GM18508 (cell line): ENCODE results near the gene CXorf66.
"Not testable (repeated sequence)": the region's sequence is repeated elsewhere in the genome, so short reads cannot be mapped to it uniquely, and the experiment has no call there.

Source experiments
- ATAC-seq: cut with Tn5 transposase; IDR thresholded peaks from one replicate; pipeline ENCODE4 v1.9.1; 2021; ENCODE audit warnings: moderate number of reproducible peaks; ENCODE audit not compliant: insufficient read depth, unreplicated experiment

The CXorf66 gene

DNA sequence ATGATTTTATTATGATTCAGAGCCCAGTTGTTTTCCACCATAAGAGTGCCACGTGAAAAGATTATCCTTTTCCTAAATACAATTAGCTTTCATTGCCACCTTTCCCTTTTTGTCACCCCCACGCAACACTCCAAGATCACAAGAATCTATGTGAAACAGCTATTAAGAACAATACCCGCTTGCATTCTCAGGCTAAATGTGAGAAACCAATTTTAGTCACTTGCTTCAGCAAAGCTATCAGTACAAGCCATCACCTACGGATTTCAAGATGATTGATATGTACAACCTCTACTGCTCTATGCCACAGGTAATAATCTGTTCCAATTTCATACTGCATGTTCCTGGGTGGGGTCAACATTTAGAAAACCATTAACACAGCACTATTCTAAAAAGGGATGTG lies 34.9 kb downstream of the CXorf66 start:
- ATAC-seq, result no peak

DNA sequence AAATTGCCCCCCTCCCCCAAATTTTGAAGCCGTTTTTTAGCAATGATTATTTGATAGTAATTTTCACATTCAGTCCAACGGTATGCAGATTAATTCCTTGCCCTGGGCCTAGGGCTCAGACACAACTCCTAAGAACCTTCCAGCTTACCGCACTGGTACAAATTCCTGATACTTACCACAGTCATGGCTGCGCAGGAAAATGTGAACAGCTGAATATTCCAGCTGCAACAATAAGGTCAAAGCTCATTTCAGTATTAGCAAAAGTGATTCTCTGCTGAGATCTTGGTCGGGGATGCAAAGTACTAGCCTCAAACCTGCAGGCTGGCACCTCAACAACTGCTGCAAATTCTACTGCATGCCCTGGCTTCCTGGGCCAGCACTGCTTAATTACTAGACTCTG lies 35.4 kb downstream of the CXorf66 start:
- ATAC-seq, result no peak

DNA sequence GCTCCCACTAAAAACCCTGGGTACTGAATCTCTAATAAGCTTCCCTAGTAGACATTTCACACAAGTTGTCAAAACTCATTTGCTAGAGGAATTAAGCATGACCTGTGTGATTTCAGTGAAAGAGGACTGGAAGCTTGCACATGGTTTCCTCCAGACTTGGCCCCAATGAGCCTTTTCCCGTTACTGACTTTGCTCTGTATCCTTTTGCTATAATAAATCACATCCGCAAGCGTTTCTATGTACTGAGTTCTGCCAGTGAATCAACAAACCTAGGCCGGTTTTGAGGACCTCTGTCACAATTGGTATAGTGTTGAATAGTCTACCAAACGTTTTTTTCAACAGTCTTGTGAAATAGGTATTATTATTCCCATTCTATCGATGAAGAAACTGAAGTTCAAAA lies 40.6 kb downstream of the CXorf66 start:
- no peak for ATAC-seq

DNA sequence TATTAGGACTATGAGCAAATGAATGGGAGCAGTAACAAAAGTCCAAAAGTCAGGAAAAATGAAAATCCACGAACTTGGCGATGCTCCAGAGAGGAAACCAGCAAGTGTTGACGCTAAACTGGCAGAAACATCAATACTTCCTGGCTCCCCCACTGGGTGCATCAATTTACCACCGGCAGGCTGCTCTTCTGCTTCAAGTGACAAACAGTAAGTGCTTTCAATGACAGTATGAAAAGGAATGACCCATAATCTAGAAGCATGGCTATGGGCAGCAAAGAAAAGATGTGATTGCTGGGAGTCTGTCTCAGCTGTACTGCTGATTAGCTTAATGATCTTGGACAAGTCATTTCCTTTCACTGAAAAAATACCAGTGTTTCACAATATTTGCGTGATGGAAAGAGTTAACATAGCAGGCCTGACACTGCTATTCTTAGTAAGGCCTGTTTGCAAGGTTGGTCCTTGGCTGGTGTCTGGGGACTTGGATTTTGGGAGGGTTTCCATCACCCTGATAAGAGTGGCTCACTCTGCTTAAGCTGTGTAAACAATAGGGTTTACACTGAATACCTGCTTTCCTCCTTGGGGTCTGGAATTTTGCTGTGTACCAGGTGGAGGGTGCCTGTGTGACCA lies 41.1 kb downstream of the CXorf66 start:
- no peak for ATAC-seq

DNA sequence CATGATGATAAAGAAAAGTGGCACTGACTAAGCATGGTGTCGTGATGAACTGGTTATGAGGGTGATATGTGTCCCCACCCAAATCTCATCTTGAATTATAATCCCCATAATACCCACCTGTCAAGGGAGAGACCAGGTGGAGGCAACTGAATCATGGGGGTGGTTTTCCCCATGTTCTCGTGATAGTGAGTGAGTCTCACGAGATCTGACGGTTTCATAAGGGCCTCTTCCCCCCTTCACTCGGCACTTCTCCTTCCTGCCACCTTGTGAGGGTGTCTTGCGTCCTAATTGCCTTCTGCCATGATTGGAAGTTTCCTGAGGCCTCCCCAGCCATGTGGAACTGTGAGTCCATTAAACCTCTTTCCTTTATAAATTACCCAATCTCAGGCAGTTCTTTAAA lies 44.2 kb downstream of the CXorf66 start:
- ATAC-seq, result not testable (repeated sequence)

DNA sequence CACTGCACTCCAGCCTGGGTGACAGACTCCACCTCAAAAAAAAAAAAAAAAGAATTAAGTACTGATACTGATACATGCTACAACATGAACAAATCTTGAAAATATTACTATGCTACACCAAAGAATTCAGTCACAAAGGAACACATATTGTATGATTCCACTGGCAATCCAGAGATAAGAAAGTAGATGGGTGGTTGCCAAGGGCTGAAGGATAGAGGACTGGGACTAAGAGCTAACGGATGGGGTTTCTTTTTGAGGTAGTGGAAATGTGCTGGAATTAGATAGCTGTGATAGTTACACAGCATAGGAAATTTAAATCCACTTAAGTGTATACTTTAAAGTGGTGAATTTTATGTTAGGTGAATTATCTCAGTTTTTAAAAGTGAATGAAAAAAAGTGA lies 45.0 kb downstream of the CXorf66 start:
- ATAC-seq, result no peak

DNA sequence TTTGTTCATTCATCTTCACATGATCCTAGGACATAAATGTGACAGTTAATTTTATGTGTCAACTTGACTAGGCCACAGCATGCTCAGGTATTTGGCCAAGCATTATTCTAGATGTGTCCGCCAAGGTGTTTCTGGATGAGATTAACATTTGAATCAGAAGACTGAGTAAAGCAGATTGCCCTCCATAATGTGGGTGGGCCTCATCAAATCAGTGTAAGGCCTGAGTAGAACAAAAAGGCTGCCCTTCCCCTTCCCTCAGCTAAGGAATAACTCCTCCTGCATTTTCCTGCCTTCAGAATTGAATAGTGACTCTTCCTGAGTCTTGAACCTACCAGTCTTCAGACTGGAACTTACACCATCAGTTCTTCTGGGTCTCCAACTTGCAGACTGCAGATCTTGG lies 50.9 kb downstream of the CXorf66 start:
- ATAC-seq, result no peak

DNA sequence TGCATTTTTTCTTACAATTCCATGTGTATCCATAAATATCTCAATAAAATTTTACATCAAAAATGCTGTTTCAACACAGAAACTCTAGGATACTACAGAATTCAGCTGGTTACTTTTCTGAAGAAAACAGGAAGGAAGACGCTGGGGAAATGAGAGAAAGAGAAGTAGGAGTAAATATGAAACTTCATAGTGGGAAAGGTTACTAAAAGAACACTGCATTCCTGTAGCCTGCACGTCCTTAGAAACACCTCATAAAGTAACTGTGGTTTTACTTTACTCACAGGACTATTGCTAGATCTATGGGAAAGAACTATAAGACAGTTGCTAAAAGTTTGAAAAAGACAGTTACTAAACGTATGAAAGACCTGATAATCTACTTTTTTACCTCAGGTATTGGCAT lies 55.6 kb downstream of the CXorf66 start:
- ATAC-seq, result no peak

DNA sequence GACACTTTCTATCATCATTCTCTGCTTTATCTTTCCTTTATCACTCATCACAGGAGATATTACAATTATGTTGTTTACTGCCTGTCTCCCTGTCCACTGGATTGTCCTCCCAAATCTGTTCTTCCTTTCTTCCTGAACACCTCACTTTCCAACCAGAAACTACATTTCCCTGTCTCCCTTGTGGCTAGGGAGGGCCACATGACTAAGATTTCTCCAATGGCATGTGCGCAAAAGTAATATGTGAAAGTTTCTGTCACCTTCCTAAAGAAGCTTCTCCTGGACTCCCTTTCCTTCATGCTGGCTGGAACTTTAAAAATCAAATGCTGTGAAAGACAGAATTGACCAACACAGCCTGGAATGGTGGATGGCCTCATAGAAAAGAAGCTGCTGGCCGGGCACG lies 58.2 kb downstream of the CXorf66 start:
- ATAC-seq, result no peak

DNA sequence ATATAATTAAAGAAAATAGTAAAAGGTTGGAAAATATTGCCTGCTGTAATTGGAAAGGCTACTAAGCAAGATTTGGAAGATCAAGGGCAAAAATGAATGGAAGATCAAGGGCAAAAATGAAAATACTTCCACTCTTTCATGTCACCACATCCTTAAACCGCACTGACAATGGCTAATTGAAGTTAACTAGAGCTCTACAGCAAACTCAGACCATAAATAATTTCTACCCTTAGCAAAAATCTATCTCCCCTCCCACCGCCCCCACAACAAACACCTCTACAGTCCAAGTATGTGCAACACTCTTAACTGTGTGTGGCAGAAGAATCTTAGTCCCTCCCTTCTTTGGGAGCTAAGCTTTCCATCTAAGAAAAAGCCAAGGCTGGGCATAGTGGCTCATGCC lies 59.6 kb downstream of the CXorf66 start:
- no peak for ATAC-seq
